Measurements from ENCODE around the gene MBD6.
"Not testable (repeated sequence)": the region's sequence is repeated elsewhere in the genome, so short reads cannot be mapped to it uniquely, and the experiment has no call there.

MBD6 gene

DNA sequence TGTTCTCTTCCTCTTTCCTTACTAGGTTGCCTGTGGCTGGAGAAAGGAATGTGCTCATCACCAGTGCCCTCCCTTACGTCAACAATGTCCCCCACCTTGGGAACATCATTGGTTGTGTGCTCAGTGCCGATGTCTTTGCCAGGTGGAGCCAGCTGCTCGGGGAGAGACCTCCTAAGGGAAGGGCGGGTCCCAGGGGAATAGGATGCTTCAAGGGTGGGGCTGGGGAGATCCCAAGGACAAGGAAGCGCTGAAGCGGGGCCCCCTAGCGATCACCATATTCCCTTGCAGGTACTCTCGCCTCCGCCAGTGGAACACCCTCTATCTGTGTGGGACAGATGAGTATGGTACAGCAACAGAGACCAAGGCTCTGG, 24.5 kb upstream of the MBD6 start:
- TF ChIP-seq, protein P1, sequence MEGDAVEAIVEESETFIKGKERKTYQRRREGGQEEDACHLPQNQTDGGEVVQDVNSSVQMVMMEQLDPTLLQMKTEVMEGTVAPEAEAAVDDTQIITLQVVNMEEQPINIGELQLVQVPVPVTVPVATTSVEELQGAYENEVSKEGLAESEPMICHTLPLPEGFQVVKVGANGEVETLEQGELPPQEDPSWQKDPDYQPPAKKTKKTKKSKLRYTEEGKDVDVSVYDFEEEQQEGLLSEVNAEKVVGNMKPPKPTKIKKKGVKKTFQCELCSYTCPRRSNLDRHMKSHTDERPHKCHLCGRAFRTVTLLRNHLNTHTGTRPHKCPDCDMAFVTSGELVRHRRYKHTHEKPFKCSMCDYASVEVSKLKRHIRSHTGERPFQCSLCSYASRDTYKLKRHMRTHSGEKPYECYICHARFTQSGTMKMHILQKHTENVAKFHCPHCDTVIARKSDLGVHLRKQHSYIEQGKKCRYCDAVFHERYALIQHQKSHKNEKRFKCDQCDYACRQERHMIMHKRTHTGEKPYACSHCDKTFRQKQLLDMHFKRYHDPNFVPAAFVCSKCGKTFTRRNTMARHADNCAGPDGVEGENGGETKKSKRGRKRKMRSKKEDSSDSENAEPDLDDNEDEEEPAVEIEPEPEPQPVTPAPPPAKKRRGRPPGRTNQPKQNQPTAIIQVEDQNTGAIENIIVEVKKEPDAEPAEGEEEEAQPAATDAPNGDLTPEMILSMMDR (conservative IDR thresholded peaks at IDR 0.05; ENCODE audit: low read depth), result no peak
- CTCF ChIA-PET, result interaction anchor here (1.0 kb wide), 1 partner anchor 23 kb away, joined by 4 read pairs; no protein-coding TSS in a partner anchor
- H3K27ac ChIP-seq, result no peak overlapping the region
- POLR2A ChIA-PET (ENCODE audit: low non-redundant PET), result no interaction called here
- no peak for DNase-seq (ENCODE audit: low spot score)

DNA sequence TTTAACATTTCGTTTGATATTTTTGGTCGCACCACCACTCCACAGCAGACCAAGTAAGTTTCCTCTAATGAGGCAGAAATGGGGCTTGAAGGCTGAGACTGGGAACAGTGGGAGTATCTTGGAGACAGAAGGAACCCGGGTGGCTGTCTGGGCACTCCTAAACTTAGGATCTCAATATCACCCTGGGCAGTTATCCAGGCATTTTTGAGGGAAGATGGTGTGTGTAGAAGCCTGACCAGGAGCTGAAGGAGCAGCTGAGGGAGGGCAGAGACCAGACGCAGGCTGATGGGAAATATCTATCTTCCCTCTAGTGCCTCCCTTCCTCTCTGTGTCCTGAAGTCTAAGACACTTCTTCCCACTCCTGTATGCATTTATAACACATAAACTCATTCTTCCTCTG, 24.1 kb upstream of the MBD6 start:
- CTCF ChIA-PET, result no interaction called here
- POLR2A ChIA-PET (ENCODE audit: low non-redundant PET), result no interaction called here

DNA sequence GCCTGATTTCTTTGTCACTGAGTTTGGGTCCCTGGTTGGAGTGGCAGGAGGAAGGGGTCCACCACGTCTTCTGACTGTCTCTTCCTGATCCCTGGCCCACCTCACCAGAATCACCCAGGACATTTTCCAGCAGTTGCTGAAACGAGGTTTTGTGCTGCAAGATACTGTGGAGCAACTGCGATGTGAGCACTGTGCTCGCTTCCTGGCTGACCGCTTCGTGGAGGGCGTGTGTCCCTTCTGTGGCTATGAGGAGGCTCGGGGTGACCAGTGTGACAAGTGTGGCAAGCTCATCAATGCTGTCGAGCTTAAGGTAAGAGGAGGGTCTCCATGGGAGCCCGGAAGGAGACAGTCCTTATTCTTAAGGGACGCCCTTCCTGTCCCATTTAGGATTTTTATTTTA, 22.4 kb upstream of the MBD6 start:
- H3K27ac ChIP-seq, result no peak overlapping the region
- ChIA-PET POLR2A (ENCODE audit: low non-redundant PET) (no interaction called here), CTCF (no interaction called here)
- TF ChIP-seq, protein P1 (conservative IDR thresholded peaks at IDR 0.05; ENCODE audit: low read depth), result no peak
- DNase-seq (ENCODE audit: low spot score), result no peak

More for the DNA sequence above, 24.1 kb upstream of the MBD6 start:
- no peak overlapping the region for H3K27ac ChIP-seq
- TF ChIP-seq, protein P1 (conservative IDR thresholded peaks at IDR 0.05; ENCODE audit: low read depth), result no peak
- DNase-seq (ENCODE audit: low spot score), result no peak

DNA sequence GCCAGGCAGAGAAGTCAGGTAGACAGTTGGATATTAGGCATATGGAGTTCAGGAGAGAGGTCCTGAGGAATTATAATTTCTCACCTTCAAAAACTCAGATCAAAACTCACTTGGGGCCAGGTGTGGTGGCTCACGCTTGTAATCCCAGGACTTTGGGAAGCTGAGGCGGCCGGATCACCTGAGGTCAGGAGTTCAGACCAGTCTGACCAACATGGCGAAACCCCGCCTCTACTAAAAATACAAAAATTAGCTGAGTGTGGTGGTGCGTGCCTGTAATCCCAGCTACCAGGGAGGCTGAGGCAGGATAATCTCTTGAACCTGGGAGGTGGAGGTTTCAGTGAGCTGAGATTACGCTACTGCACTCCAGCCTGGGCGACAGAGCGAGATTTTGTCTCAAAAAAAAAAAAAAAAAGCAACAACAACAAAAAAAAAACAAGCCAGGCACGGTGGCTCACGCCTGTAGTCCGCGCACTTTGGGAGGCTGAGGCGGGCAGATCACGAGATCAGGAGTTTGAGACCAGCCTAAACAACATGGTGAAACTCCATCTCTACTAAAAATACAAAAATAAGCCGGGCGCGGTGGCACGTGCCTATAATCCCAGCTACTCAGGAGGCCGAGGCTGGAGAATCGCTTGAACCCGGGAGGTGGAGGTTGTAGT, 20.2 kb upstream of the MBD6 start:
- POLR2A ChIA-PET (ENCODE audit: low non-redundant PET); DNase-seq (ENCODE audit: low spot score); CTCF ChIA-PET; H3K27ac ChIP-seq: not testable (repeated sequence)

DNA sequence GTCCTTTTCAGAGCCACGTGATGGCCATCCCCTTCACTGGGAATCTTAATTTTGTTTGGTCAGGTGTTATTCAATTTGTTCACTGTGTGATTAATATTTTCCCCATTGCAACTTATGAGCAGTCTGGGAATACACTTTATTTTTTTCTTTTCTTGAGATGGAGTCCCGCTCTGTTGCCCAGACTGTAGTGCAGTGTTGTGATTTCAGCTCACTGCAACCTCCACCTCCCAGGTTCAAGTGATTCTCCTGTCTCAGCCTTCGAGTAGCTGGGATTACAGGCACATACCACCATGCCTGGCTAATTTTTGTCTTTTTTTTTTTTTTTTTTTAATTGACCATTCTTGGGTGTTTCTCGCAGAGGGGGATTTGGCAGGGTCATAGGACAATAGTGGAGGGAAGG, 16.1 kb upstream of the MBD6 start:
- POLR2A ChIA-PET (ENCODE audit: low non-redundant PET); DNase-seq (ENCODE audit: low spot score); H3K27ac ChIP-seq; CTCF ChIA-PET: not testable (repeated sequence)

DNA sequence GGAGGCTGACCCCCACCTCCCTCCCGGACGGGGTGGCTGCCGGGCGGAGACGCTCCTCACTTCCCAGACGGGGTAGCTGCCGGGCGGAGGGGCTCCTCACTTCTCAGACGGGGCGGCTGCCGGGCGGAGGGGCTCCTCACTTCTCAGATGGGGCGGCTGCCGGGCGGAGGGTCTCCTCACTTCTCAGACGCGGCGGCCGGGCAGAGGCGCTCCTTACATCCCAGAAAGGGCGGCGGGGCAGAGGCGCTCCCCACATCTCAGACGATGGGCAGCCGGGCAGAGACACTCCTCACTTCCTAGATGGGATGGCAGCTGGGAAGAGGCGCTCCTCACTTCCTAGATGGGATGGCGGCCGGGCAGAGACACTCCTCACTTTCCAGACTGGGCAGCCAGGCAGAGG, 14.8 kb upstream of the MBD6 start:
- H3K27ac ChIP-seq; CTCF ChIA-PET; DNase-seq (ENCODE audit: low spot score); POLR2A ChIA-PET (ENCODE audit: low non-redundant PET): not testable (repeated sequence)

DNA sequence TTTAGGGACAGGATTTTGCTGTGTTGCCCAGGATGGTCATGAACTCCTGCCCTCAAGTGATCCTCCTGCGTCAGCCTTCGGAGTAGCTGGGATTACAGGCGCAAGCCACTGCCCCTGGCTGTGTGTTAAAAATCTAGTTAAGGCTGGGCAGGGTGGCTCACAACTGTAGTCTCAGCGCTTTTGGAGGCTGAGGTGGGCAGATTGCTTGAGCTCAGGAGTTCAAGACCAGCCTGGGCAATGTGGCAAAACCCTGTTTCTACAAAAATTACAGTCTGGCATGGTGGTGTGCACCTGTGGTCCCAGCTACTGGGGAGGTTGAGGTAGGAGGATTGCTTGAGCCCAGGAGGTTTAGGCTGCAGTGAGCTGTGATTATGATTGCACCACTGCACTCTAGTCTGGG, 11.5 kb upstream of the MBD6 start:
- CTCF ChIA-PET, result interaction anchor here (0.7 kb wide), 1 partner anchor 21 kb away, joined by 3 read pairs; no protein-coding TSS in a partner anchor
- peak overlapping the region; percentile 61 for H3K27ac ChIP-seq
- TF ChIP-seq, protein P1 (conservative IDR thresholded peaks at IDR 0.05; ENCODE audit: low read depth), result no peak
- DNase-seq (ENCODE audit: low spot score), result no peak
- POLR2A ChIA-PET (ENCODE audit: low non-redundant PET), result no interaction called here

DNA sequence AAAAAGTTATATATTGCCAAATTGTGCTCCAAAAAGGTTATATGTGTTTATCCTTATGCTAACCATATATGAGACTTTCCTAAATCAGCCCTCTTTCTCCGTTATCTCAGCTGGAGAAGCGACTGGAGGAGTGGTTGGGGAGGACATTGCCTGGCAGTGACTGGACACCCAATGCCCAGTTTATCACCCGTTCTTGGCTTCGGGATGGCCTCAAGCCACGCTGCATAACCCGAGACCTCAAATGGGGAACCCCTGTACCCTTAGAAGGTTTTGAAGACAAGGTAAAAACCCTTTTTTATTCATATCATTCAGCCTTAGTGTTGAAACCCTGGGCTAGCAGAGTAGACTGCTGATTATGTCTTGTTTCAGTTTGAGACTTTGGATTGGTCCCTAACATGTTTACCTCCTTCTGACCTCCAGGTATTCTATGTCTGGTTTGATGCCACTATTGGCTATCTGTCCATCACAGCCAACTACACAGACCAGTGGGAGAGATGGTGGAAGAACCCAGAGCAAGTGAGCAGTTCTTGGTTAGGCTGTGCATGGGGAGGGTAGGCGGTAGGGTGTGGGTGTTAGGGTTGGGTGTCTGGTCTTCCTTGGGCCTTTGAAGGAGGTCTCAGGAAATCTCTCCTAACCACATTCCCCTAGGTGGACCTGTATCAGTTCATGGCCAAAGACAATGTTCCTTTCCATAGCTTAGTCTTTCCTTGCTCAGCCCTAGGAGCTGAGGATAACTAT, 10.9 kb upstream of the MBD6 start:
- TF ChIP-seq, protein P1 (conservative IDR thresholded peaks at IDR 0.05; ENCODE audit: low read depth), result no peak
- H3K27ac ChIP-seq, result peak overlapping the region; percentile 61; the same call in 1 of the 2 replicates
- POLR2A ChIA-PET (ENCODE audit: low non-redundant PET), result no interaction called here

More for the DNA sequence above, 10.9 kb upstream of the MBD6 start:
- CTCF ChIA-PET, result interaction anchor here (0.7 kb wide), 1 partner anchor 20 kb away, joined by 3 read pairs; no protein-coding TSS in a partner anchor
- DNase-seq (ENCODE audit: low spot score), result no peak
